ENCODE measurements around the gene PCDH1.

DNA sequence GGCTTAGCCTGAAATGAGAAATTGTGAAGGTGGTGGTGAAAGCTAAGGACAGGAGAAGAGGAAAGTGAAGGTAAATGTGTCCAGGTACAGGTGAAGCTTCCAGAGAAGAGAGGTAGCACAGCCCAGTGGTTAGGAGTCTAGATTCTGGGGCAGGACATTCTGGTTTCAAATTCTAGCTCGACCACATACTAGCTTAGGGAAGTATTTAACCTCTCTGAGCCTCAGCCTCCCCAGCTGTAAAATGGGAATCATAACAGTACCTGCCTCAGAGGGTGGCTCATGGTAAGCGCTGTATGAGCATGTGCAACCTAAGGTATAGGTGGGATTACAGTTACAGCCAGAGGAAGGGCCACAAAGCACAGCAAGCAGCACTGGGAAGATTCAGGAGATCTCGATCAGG lies 55.2 kb downstream of the PCDH1 start:
- TF ChIP-seq POLR2A (IDR thresholded peaks at IDR 0.05), result no peak
- TF ChIP-seq CTCF (IDR thresholded peaks at IDR 0.05 in 8 of 11, conservative IDR thresholded peaks at IDR 0.05 in 3 of 11), result no peak
- TF ChIP-seq POLR2AphosphoS5 (IDR thresholded peaks at IDR 0.05), result no peak
